Brain pericyte (primary cell): ENCODE results near the gene SULT1C2.
A peak's percentile ranks its signal among the peaks of the same experiment; 100 is the strongest.
"Not testable (repeated sequence)": the region's sequence is repeated elsewhere in the genome, so short reads cannot be mapped to it uniquely, and the experiment has no call there.

Source experiments
- DNase-seq: peaks from one replicate; pipeline ENCODE4 v3.0.0-alpha.2; 2012; ENCODE audit warnings: low read depth, low spot score

The SULT1C2 gene

GRCh38 chr2:108288534-108289106, at the start of gene SULT1C2:
TSS of gene SULT1C2 (plus strand) at chr2:108288895. CDS start at chr2:108293668, 4,773 bp downstream.
- peak; percentile 99 for DNase-seq

- DNase-seq: no peak
These were observed 48.9 kb upstream of the SULT1C2 start, which contains the start of gene SULT1C3 for GRCh38 chr2:108239786-108240185. TSS of gene SULT1C3 (plus strand) at chr2:108239968. CDS start at chr2:108247195, 7,227 bp downstream.

DNA sequence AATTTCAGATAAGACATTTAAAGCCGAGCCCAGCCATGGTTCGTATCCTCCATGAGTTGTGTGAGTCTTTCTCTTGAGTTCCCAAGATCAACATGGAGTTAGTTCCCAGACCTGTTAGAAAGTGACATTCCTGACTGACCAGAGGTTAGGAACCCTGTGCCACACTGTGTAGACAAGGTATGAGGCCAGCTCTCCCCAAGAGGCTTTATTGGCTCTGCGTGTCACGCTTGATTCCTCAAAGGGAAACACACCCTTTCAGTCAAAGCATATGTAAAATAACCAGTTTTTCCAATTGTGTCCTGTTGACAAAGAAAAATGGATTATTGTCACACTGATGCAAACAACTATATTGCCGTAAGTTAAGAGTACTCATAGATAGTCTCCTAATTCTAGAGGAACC, 47.7 kb upstream of the SULT1C2 start:
- no peak for DNase-seq

DNA sequence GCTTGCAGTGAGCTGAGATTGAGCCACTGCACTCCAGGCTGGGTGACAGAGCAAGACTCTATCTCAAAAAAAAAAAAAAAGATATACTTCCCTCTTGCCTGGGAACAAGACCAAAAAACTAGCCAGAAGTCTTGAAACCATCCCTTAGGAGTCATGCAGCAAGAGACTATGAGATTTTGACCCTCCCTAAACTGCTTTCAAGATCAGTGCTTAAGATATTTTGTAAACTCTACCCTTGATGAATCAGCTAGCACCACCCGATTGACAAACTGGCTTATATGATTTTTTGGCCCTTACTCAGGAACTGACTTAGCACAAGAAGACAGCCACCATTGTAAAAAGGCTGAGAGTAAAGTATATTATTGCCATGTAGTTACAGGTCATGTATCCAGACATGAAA, 45.1 kb upstream of the SULT1C2 start:
- DNase-seq: no peak

- no peak for DNase-seq
These were observed 43.9 kb upstream of the SULT1C2 start for GRCh38 chr2:108244667-108245414.

- no peak for DNase-seq
These were observed 35.6 kb upstream of the SULT1C2 start for GRCh38 chr2:108253106-108253505.

DNA sequence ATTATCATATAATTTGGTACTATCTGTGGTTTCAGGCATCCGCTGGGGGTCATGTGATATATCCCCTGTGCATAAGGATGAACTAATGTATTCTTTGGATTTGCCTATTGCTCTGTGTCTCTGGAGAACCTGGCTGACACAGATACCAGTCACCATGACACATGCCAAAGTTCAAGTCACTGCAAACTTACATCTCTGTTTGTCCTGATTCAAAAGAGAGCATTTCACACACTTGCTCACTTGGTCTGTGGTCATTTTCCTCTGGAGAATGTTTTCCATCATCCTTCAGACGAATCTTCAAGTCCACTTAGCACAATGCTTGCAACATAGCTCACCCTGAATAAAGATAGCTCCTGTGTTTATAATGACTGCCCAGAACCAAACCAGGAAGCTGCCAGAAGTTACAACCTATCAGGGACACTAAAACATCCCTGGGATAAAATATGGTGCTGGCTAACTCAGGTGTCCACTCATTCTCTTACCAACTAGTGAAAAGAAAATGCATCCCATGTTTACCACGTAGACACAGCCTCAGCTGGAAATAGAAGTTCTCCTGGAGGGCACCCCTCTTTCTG, 30.9 kb upstream of the SULT1C2 start:
- no peak for DNase-seq

DNA sequence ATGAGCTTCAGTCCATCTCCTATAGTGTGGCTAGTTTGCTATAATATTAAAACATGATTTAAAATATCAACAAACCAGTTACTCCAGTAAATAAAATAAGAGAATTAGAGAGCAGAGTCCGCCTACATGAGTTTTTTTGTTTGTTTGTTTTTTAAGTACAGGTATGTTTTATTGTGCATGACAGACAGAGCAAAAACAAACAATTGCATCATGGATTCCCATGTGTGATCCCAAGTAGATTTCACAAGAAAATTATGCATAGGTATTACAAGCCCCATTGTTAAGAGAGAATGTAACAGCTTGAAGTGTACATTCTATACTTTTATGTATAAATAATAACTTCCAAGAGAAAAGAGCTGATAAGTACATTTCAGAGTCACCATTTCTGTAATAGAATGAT, 27.9 kb upstream of the SULT1C2 start:
- no peak for DNase-seq

GRCh38 chr2:108262036-108262435, 26.7 kb upstream of the SULT1C2 start:
- no peak for DNase-seq

DNA sequence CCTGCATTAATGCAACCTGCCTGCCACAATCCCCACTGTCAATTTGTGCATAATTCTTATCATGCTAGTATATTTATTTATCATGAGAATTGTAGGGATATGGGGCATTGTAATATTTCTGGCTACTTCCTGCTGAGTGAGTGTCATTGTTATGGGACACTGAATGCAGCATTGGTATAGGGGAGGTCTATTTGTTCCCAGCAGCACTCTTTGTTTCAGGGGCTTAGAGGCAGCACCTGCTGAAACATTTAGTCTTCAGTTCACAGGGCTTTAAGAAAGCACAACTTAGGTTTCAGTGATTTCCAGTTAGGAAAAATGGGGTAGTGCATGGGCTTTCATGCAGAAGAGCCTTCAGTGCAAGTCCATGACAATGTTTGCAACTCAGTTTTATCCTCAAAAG, 25.3 kb upstream of the SULT1C2 start:
- no peak for DNase-seq

GRCh38 chr2:108266218-108266617, 22.5 kb upstream of the SULT1C2 start:
- no peak for DNase-seq

DNA sequence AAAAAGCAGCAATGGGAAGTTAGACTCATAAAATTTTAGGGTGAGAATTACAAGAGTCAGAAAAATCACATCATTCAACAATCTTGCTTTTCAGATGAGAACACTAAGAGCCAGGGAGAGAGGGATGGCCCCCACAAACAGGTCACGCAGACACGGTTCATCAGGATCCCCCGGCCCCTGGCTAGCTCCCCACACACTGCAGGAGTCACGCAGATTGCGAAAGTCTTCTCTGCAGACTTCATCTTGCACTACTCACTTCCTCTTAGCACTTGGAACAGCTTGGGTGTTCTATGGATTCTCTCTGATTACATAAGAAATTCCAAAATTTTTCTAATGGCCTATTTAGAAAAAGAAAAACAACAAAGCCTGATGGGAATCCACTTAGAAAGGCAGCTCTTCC, 21.6 kb upstream of the SULT1C2 start:
- peak; percentile 53 for DNase-seq

- no peak for DNase-seq
These were observed 20.7 kb upstream of the SULT1C2 start for GRCh38 chr2:108268001-108268400.

- no peak for DNase-seq
These were observed 18.3 kb upstream of the SULT1C2 start for GRCh38 chr2:108270346-108270745.

DNA sequence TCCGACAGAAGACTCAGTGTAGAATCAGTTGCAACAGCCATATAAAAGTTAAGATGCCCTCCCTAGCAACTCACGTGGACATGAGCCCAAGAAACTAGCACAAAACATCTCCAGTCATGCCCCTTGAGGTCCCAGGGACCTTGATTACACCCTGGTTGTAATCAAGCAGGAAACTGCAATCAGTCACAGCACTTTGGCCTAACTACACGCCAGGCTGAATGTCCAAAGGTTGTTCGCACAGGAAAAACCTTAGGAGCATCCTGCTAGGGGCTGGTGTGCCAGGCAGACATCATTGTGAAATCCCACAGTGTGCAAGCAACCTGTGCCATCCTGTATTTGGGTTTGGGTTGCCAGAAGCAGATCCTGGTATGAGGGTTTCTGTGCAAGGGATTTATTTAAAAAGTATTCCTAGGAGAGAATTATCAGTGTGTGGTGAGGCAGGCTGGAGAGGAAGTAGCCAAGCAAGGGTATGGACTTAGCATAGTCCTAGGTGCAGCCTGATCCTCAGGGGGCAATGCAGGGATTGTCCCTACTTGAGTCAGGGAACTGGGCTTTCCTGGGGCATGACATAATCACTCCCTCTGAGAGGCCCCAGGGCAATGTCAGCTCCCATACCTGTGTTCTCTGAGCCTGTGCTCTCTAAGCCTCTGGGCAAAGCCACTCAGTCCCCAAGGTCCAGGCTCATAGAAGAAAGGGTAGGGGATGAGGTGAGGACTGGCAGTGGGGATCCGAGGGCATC, 17.8 kb upstream of the SULT1C2 start:
- DNase-seq: no peak

GRCh38 chr2:108271691-108272253, 16.9 kb upstream of the SULT1C2 start:
- peak; percentile 53 for DNase-seq

GRCh38 chr2:108278631-108279030, 10.1 kb upstream of the SULT1C2 start:
- DNase-seq: no peak

DNA sequence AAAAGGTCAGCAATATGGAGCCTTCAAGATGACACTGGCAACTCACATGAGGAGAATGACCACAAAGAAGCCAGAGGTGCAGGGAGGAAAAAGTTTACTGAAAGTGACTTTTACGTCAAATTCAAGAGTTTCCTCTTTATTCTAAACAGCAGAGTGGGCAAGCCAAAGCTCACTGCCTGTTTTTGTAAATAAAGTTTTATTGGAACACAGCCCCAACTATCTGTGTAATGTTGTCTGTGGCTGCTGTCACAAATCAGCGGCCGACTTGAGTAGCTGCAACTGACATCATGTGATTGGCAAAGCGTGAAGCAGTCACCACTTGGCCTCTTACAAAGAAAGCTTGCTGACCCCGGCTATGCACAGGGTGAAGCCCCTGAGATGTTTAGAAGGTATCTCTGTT, 9.2 kb upstream of the SULT1C2 start:
- no peak for DNase-seq

GRCh38 chr2:108280466-108280865, 8.2 kb upstream of the SULT1C2 start:
- no peak for DNase-seq

GRCh38 chr2:108284566-108284965, 4.1 kb upstream of the SULT1C2 start:
- DNase-seq: not testable (repeated sequence)

DNA sequence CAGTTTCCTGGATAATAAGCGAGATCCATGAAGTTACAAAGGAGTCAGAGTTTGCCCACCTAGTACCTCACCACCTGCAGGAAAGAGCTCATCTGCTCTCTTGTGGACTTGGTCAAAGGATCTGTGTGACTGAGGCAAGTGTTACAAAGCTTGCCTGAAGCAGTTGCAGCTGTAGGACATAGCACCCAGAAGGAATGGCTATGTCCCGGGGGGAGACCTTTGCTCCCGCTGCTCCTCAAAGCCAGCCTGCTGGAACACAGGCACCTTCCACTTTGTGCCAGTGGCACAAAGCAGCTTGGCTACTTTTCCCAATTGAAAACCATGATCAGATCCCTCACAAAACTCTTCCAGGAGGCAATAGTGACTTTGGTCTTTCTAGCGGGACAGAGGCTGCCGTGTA, 3.1 kb upstream of the SULT1C2 start:
- no peak for DNase-seq

- no peak for DNase-seq
These were observed 1.5 kb upstream of the SULT1C2 start for GRCh38 chr2:108287169-108287568.
